Endothelial cell of umbilical vein (primary cell): ENCODE results near the gene CCRL2.

Experiments used
- CTCF ChIP-seq, 2 donors: IDR thresholded peaks; 1 replicate in 1 of 2; 2 replicates in 1 of 2; pipeline ENCODE4 v1.5.1; 2011; ENCODE audit warnings: low read length in 2 of 2, mild to moderate bottlenecking in 2 of 2, moderate library complexity in 2 of 2, control low read depth in 1 of 2, inconsistent platforms in 1 of 2, low read depth in 1 of 2; ENCODE audit not compliant: insufficient read depth in 1 of 2; ENCODE audit errors: extremely low read depth in 1 of 2
- EZH2 ChIP-seq: IDR thresholded peaks from 2 replicates; pipeline ENCODE4 v1.6.1; 2012; ENCODE audit warnings: borderline replicate concordance, low read depth, mild to moderate bottlenecking, moderate library complexity, low read length, inconsistent platforms; ENCODE audit not compliant: severe bottlenecking
- FOS ChIP-seq: IDR thresholded peaks from 2 replicates; pipeline ENCODE4 v1.6.1; 2011; ENCODE audit warnings: mild to moderate bottlenecking, low read length, moderate library complexity, borderline replicate concordance; ENCODE audit not compliant: insufficient read depth
- JUN ChIP-seq: IDR thresholded peaks from 2 replicates; pipeline ENCODE4 v1.6.1; 2011; ENCODE audit warnings: borderline replicate concordance, low read depth; ENCODE audit not compliant: insufficient read length, insufficient read depth
- MAX ChIP-seq: IDR thresholded peaks from 2 replicates; pipeline ENCODE4 v1.6.1; 2011; ENCODE audit not compliant: insufficient read depth, insufficient read length
- POLR2A ChIP-seq: IDR thresholded peaks from 2 replicates; pipeline ENCODE4 v1.6.1; 2012; ENCODE audit warnings: low read depth, mild to moderate bottlenecking, control low read depth, low read length
- POLR2AphosphoS5 ChIP-seq: IDR thresholded peaks from 2 replicates; pipeline ENCODE4 v1.6.1; 2012; ENCODE audit warnings: low read depth, mild to moderate bottlenecking, control low read depth, low read length, moderate library complexity; ENCODE audit not compliant: insufficient read depth

- TF ChIP-seq POLR2A: no peak
- no peak for TF ChIP-seq MAX
- no peak for TF ChIP-seq CTCF (IDR thresholded peaks at IDR 0.05; ENCODE audit: extremely low read depth in 1 of 2, insufficient read depth in 1 of 2, low read depth in 1 of 2, low read length in 2 of 2)
- TF ChIP-seq EZH2: no peak
- no peak for TF ChIP-seq POLR2AphosphoS5
- TF ChIP-seq FOS: no peak
- no peak for TF ChIP-seq JUN
Observed at GRCh38 chr3:46361408-46362283, 45.4 kb upstream of the CCRL2 start.
